PC-9 (cell line): ENCODE results near the gene DNAAF3. TPM values are rescaled to one million over a fixed set of nuclear protein-coding genes. Genes with fewer than 3 reads are reported as not detected.

Source experiments
- BruUV-seq: library from RNA; stranded (reverse); fragments of 400-500 nt; replicated peaks from 2 replicates; lab custom pipeline; 2021; lab: Mats Ljungman, UMichigan
- CTCF ChIA-PET: fragments of 300-600 bp; sonication (Branson Sonifier 250); formaldehyde crosslinking; loops from one replicate; lab custom pipeline; 2022; ENCODE audit warnings: antibody characterized with exemption; lab: Charles Lee
- POLR2A ChIA-PET: fragments of 300-600 bp; sonication (Branson Sonifier 250); formaldehyde crosslinking; loops from one replicate; lab custom pipeline; 2022; ENCODE audit warnings: antibody characterized with exemption; ENCODE audit not compliant: unreplicated experiment; lab: Charles Lee
- DNase-seq, 2 experiments: peaks; one replicate each; pipeline versions ENCODE4 v3.0.0 to v3.0.0-alpha.2; 2015 to 2022; ENCODE audit warnings: mixed read lengths in 1 of 2
- H2AFZ ChIP-seq: fragments of 200-600 bp; sonication (generic); 2 replicates; pipeline ENCODE4 v1.8.1; 2017; ENCODE audit warnings: antibody characterized with exemption
- H3F3A ChIP-seq: fragments of 200-600 bp; sonication (generic); 2 replicates; pipeline ENCODE4 v1.8.1; 2017; ENCODE audit warnings: antibody characterized with exemption, mild to moderate bottlenecking, low read depth; ENCODE audit not compliant: insufficient read depth
- H3K27ac ChIP-seq: fragments of 200-600 bp; sonication (generic); 2 replicates; pipeline ENCODE4 v1.6.1; 2016; ENCODE audit warnings: mixed run types
- H3K27me3 ChIP-seq: fragments of 200-600 bp; sonication (generic); 2 replicates; pipeline ENCODE4 v1.6.1; 2016; ENCODE audit warnings: low read depth, mixed run types; ENCODE audit not compliant: insufficient read depth
- H3K36me3 ChIP-seq: fragments of 200-600 bp; sonication (generic); 2 replicates; pipeline ENCODE4 v1.6.1; 2016; ENCODE audit warnings: low read depth, mixed run types
- H3K4me1 ChIP-seq: fragments of 200-600 bp; sonication (generic); replicated peaks from 2 replicates; pipeline ENCODE4 v1.6.1; 2016; ENCODE audit warnings: mixed run types; ENCODE audit not compliant: insufficient read depth
- H3K4me2 ChIP-seq: fragments of 200-600 bp; sonication (generic); 2 replicates; pipeline ENCODE4 v1.6.1; 2017; ENCODE audit warnings: mixed run types
- H3K4me3 ChIP-seq: fragments of 200-600 bp; sonication (generic); 2 replicates; pipeline ENCODE4 v1.6.1; 2016; ENCODE audit warnings: mixed run types
- H3K79me2 ChIP-seq: fragments of 200-600 bp; sonication (generic); 2 replicates; pipeline ENCODE4 v1.6.1; 2017; ENCODE audit warnings: low read depth, mixed run types
- H3K9me2 ChIP-seq: fragments of 200-600 bp; sonication (generic); 2 replicates; pipeline ENCODE4 v1.8.1; 2017; ENCODE audit warnings: mild to moderate bottlenecking; ENCODE audit not compliant: insufficient read depth
- H3K9me3 ChIP-seq: fragments of 200-600 bp; sonication (generic); 2 replicates; pipeline ENCODE4 v1.8.1; 2016; ENCODE audit warnings: low read depth; ENCODE audit not compliant: insufficient read depth
- H4K20me1 ChIP-seq: fragments of 200-600 bp; sonication (generic); 2 replicates; pipeline ENCODE4 v1.8.1; 2017; ENCODE audit not compliant: insufficient read depth
- CTCF ChIP-seq: fragments of 200-600 bp; sonication (generic); conservative IDR thresholded peaks from 2 replicates; pipeline ENCODE4 v1.6.1; 2017; ENCODE audit warnings: mixed run types, antibody characterized with exemption, mild to moderate bottlenecking, moderate library complexity
- EZH2 ChIP-seq: fragments of 200-600 bp; sonication (generic); IDR thresholded peaks from 2 replicates; pipeline ENCODE4 v1.8.0; 2017; ENCODE audit warnings: antibody characterized with exemption, low read depth
- intact Hi-C: fragments of 100-400 bp; cut with micrococcal nuclease; formaldehyde crosslinking; loops from one replicate; pipeline ENCODE4 v1.10.0; 2022; ENCODE audit not compliant: unreplicated experiment
- total RNA-seq: library from RNA; stranded (reverse); gene quantifications from 2 replicates; pipeline ENCODE4 v1.2.3, GENCODE V29; 2021

Gene DNAAF3
- total RNA-seq, 1 experiment from 2014 or later = 51.8 TPM

- peaks cover 10% of the 10 kb centered on the region; the same call in 1 of the 2 replicates for H3K4me1 ChIP-seq
- no peaks in the 10 kb centered on the region for H3K27me3 ChIP-seq
- no peaks in the 10 kb centered on the region for H4K20me1 ChIP-seq
- H3K9me3 ChIP-seq = no peaks in the 10 kb centered on the region
- ChIA-PET POLR2A (interaction anchor here (0.6 kb wide), 1 partner anchor 307 kb away, joined by 21 read pairs; no protein-coding TSS in a partner anchor), CTCF (interaction anchor here (0.6 to 0.7 kb wide), 3 partner anchors 9 to 329 kb away, joined by 3 to 5 read pairs (median 5); no protein-coding TSS in a partner anchor)
- peak overlapping the region; percentile 88; the same call in 1 of the 2 replicates for H3K4me3 ChIP-seq
- no peaks in the 10 kb centered on the region for H3K79me2 ChIP-seq
- TF ChIP-seq CTCF (no peak), EZH2 (no peak)
- no peaks in the 10 kb centered on the region for H3K36me3 ChIP-seq
- TSS peak; percentile 58 for BruUV-seq
- DNase-seq = no peak
- intact Hi-C loops = no loop called here
- H3F3A ChIP-seq = peaks cover 25% of the 10 kb centered on the region
- peak overlapping the region; percentile 94; the same call in 1 of the 2 replicates for H3K4me2 ChIP-seq
- H3K9me2 ChIP-seq = no peaks in the 10 kb centered on the region
- H2AFZ ChIP-seq = no peak overlapping the region; the same call in 1 of the 2 replicates
- no peak overlapping the region for H3K27ac ChIP-seq
These were observed 8.2 kb upstream of the DNAAF3 start for GRCh38 chr19:55174425-55175116.

GRCh38 chr19:55173714-55174409, 7.4 kb upstream of the DNAAF3 start:
- Histone ChIP-seq H2AFZ (peak overlapping the region; percentile 93), H3F3A (peaks cover 25% of the 10 kb centered on the region), H3K4me3 (peak overlapping the region; percentile 88), H3K27me3 (no peaks in the 10 kb centered on the region), H3K4me1 (peaks cover 10% of the 10 kb centered on the region; the same call in 1 of the 2 replicates), H3K79me2 (no peaks in the 10 kb centered on the region), H3K9me2 (no peaks in the 10 kb centered on the region), H4K20me1 (no peaks in the 10 kb centered on the region), H3K36me3 (no peaks in the 10 kb centered on the region), H3K4me2 (peak overlapping the region; percentile 94), H3K27ac (peak overlapping the region; percentile 23; the same call in 1 of the 2 replicates), H3K9me3 (no peaks in the 10 kb centered on the region)
- peak; percentile 60 to 96 for DNase-seq
- intact Hi-C loops = no loop called here
- ChIA-PET POLR2A (interaction anchor here (0.5 to 0.6 kb wide), 2 partner anchors 108 to 308 kb away, joined by 5 to 21 read pairs; no protein-coding TSS in a partner anchor), CTCF (interaction anchor here (0.6 to 0.7 kb wide), 3 partner anchors 10 to 301 kb away, joined by 3 to 4 read pairs (median 3); no protein-coding TSS in a partner anchor)
- no peak; the same call in 1 of the 2 replicates for TF ChIP-seq CTCF
- TF ChIP-seq EZH2 = no peak
- BruUV-seq = no TSS peak

GRCh38 chr19:55173186-55173713, 6.8 kb upstream of the DNAAF3 start:
- peaks cover 25% of the 10 kb centered on the region for H3F3A ChIP-seq
- H3K79me2 ChIP-seq = no peaks in the 10 kb centered on the region
- intact Hi-C loops = no loop called here
- no peak for TF ChIP-seq CTCF
- no peak for TF ChIP-seq EZH2
- peak overlapping the region; percentile 93 for H2AFZ ChIP-seq
- no peaks in the 10 kb centered on the region for H4K20me1 ChIP-seq
- no peaks in the 10 kb centered on the region for H3K9me3 ChIP-seq
- H3K9me2 ChIP-seq = no peaks in the 10 kb centered on the region
- H3K36me3 ChIP-seq = no peaks in the 10 kb centered on the region
- DNase-seq = no peak
- POLR2A ChIA-PET = interaction anchor here (0.5 to 0.7 kb wide), 3 partner anchors 14 to 108 kb away, joined by 5 to 14 read pairs (median 13); no protein-coding TSS in a partner anchor
- CTCF ChIA-PET = interaction anchor here (0.6 to 0.7 kb wide), 4 partner anchors 26 to 301 kb away, joined by 3 to 15 read pairs (median 8); no protein-coding TSS in a partner anchor
- H3K4me3 ChIP-seq = peak overlapping the region; percentile 88
- no TSS peak for BruUV-seq
- peaks cover 10% of the 10 kb centered on the region; the same call in 1 of the 2 replicates for H3K4me1 ChIP-seq
- H3K27ac ChIP-seq = peak overlapping the region; percentile 23; the same call in 1 of the 2 replicates
- no peaks in the 10 kb centered on the region for H3K27me3 ChIP-seq
- H3K4me2 ChIP-seq = peak overlapping the region; percentile 94
